Epithelial cell of proximal tubule (primary cell): ENCODE measurements around the gene P3H3. TPM values are rescaled to one million over a fixed set of nuclear protein-coding genes. Genes with fewer than 3 reads are reported as not detected.

Experiments
- DNase-seq: peaks from one replicate; pipeline ENCODE4 v3.0.0-alpha.2; 2011; ENCODE audit warnings: low read depth
- H3K4me3 ChIP-seq: 2 replicates; pipeline ENCODE4 v1.5.1; 2011; ENCODE audit warnings: low read depth, mild to moderate bottlenecking, low read length
- CTCF ChIP-seq: conservative IDR thresholded peaks from 2 replicates; pipeline ENCODE4 v1.5.1; 2012; ENCODE audit warnings: low read depth, mild to moderate bottlenecking, low read length
- total RNA-seq: library from RNA; depleted of rRNA; stranded (reverse); fragments of >200 nt; gene quantifications from 2 replicates; pipeline ENCODE4 v1.2.3, GENCODE V29; 2015

P3H3 gene
- total RNA-seq, 1 donor from 2014 or later, result 30.4 TPM

- TF ChIP-seq CTCF, result no peak
- no peak overlapping the region for H3K4me3 ChIP-seq
- DNase-seq, result no peak
These were observed 18.2 kb downstream of the P3H3 start for GRCh38 chr12:6846316-6846869.

- TF ChIP-seq CTCF, result no peak
These were observed 19.5 kb downstream of the P3H3 start for GRCh38 chr12:6847676-6848075.

GRCh38 chr12:6849427-6849826 lies 21.2 kb downstream of the P3H3 start:
- DNase-seq, result no peak
- no peak overlapping the region for H3K4me3 ChIP-seq
- no peak for TF ChIP-seq CTCF

More at GRCh38 chr12:6847676-6848075, 19.5 kb downstream of the P3H3 start:
- no peak overlapping the region for H3K4me3 ChIP-seq
- no peak for DNase-seq

DNA sequence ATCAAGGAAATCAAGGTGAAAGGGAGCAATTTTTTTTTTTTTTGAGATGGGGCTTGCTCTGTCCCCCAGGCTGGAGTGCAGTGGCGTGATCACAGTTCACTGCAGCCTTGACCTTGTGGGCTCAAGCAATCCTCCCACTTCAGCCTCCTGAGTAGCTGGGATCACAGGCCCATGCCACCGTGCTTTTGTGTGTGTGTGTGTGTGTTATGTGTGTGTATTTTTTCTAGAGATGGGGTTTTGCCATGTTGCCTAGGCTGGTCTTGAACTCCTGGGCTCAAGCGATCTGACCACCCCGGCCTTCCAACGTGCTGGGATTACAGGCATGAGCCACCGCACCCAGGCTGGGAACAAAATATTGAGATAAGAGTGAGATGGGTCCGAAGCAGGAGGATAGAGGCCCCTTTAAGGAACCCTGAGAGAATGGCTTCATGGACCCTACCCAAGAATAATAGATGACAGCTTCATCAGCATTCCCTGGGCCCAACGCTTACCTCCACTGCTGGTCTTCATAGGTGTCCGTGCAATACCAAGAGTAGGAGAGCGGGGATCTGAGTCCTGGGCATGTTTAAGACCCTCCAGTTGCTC lies 21.9 kb downstream of the P3H3 start:
- DNase-seq, result no peak
- peak overlapping the region; percentile 97 for H3K4me3 ChIP-seq
- no peak for TF ChIP-seq CTCF

- no peak for DNase-seq
- no peak for TF ChIP-seq CTCF
These were observed 22.6 kb downstream of the P3H3 start for GRCh38 chr12:6850796-6851152.

GRCh38 chr12:6851153-6851920 lies 23.1 kb downstream of the P3H3 start, which contains the start of gene CDCA3:
Gene CDCA3 (minus strand): TSS chr12:6851286. CDS start chr12:6850952, 334 bp downstream.
- peak; percentile 94 for DNase-seq
- TF ChIP-seq CTCF, result no peak
- H3K4me3 ChIP-seq, result peak within 1 kb of the TSS; percentile 97

More at GRCh38 chr12:6850796-6851152, 22.6 kb downstream of the P3H3 start:
- peak overlapping the region; percentile 97 for H3K4me3 ChIP-seq
